GM12892 (cell line): Measurements from ENCODE around the gene DCAKD.

Experiments used
- DNase-seq: peaks from one replicate; pipeline ENCODE4 v3.0.0; 2011; ENCODE audit not compliant: insufficient read length
- FAIRE-seq: peaks from 2 replicates; lab custom pipeline; 2011; peaks lifted over from hg19 to GRCh38; lab: Jason Lieb, UNC
- POLR2A ChIP-seq: IDR thresholded peaks from 2 replicates; pipeline ENCODE4 v1.6.1; 2011; ENCODE audit warnings: low read depth, low read length, control low read depth
- POLR2AphosphoS5 ChIP-seq: IDR thresholded peaks from 2 replicates; pipeline ENCODE4 v1.6.1; 2011; ENCODE audit warnings: low read depth, low read length, control low read depth
- TAF1 ChIP-seq: IDR thresholded peaks from 2 replicates; pipeline ENCODE4 v1.6.1; 2011; ENCODE audit warnings: low read depth, mild to moderate bottlenecking, control low read depth, low read length, borderline replicate concordance

The DCAKD gene

GRCh38 chr17:45087978-45088377 lies 36.5 kb upstream of the DCAKD start:
- FAIRE-seq, result no peak

GRCh38 chr17:45087504-45087975 lies 36.1 kb upstream of the DCAKD start:
- DNase-seq (no peak), FAIRE-seq (no peak)
- TF ChIP-seq POLR2A (no peak), TAF1 (no peak), POLR2AphosphoS5 (no peak)

More at GRCh38 chr17:45087978-45088377, 36.5 kb upstream of the DCAKD start:
- no peak for TF ChIP-seq POLR2AphosphoS5
- TF ChIP-seq TAF1, result no peak
- no peak for TF ChIP-seq POLR2A
- DNase-seq, result no peak

- FAIRE-seq, result no peak
- DNase-seq, result no peak
- TF ChIP-seq TAF1 (no peak), POLR2AphosphoS5 (no peak), POLR2A (no peak)
Observed at GRCh38 chr17:45086865-45087503, 35.6 kb upstream of the DCAKD start.

GRCh38 chr17:45086391-45086790 lies 35.0 kb upstream of the DCAKD start:
- FAIRE-seq, result no peak
- TF ChIP-seq POLR2A (no peak), TAF1 (no peak), POLR2AphosphoS5 (no peak)
- no peak for DNase-seq

- DNase-seq (no peak), FAIRE-seq (no peak)
- TF ChIP-seq POLR2AphosphoS5 (no peak), POLR2A (no peak), TAF1 (no peak)
Observed at GRCh38 chr17:45081047-45081703, 29.7 kb upstream of the DCAKD start.

- DNase-seq (no peak), FAIRE-seq (no peak)
- TF ChIP-seq POLR2AphosphoS5, result no peak
- no peak for TF ChIP-seq POLR2A
- no peak for TF ChIP-seq TAF1
Observed at GRCh38 chr17:45077643-45078042, 26.2 kb upstream of the DCAKD start.

GRCh38 chr17:45073414-45074070 lies 22.1 kb upstream of the DCAKD start:
- no peak for TF ChIP-seq POLR2A
- TF ChIP-seq TAF1, result no peak
- no peak; the same call in 1 of the 2 replicates for TF ChIP-seq POLR2AphosphoS5
- no peak for DNase-seq
- no peak for FAIRE-seq

GRCh38 chr17:45070809-45071208 lies 19.4 kb upstream of the DCAKD start:
- no peak for TF ChIP-seq POLR2A
- no peak for TF ChIP-seq POLR2AphosphoS5
- no peak for TF ChIP-seq TAF1
- DNase-seq, result no peak
- FAIRE-seq, result no peak

- TF ChIP-seq POLR2A (no peak), TAF1 (no peak)
- FAIRE-seq, result no peak
- no peak for DNase-seq
Observed at GRCh38 chr17:45070001-45070400, 18.6 kb upstream of the DCAKD start.

GRCh38 chr17:45067637-45068036 lies 16.2 kb upstream of the DCAKD start:
- FAIRE-seq, result no peak
- no peak for TF ChIP-seq POLR2A
- TF ChIP-seq POLR2AphosphoS5, result no peak
- TF ChIP-seq TAF1, result no peak
- no peak for DNase-seq

GRCh38 chr17:45063198-45063597 lies 11.8 kb upstream of the DCAKD start:
- DNase-seq, result no peak
- no peak for FAIRE-seq
- TF ChIP-seq TAF1, result no peak
- TF ChIP-seq POLR2A, result no peak
- TF ChIP-seq POLR2AphosphoS5, result no peak
